HG02678 (cell line): ENCODE measurements around the gene MSN.

ENCODE experiments used
- ATAC-seq: cut with Tn5 transposase; IDR thresholded peaks from one replicate; pipeline ENCODE4 v1.9.1; 2021; ENCODE audit warnings: mild to moderate bottlenecking, moderate library complexity; ENCODE audit not compliant: unreplicated experiment

The MSN gene

GRCh38 chrX:65671966-65672365 is 4.5 kb downstream of the MSN start:
- no peak for ATAC-seq

GRCh38 chrX:65673857-65674203 is 6.4 kb downstream of the MSN start:
- no peak for ATAC-seq

- no peak for ATAC-seq
These were observed 6.9 kb downstream of the MSN start for GRCh38 chrX:65674204-65674893.

- ATAC-seq: no peak
These were observed 10.6 kb downstream of the MSN start for GRCh38 chrX:65677954-65678469.

GRCh38 chrX:65679071-65679540 is 11.7 kb downstream of the MSN start:
- ATAC-seq: no peak

GRCh38 chrX:65681810-65682209 is 14.4 kb downstream of the MSN start:
- no peak for ATAC-seq

GRCh38 chrX:65685112-65685511 is 17.7 kb downstream of the MSN start:
- no peak for ATAC-seq

GRCh38 chrX:65686236-65686635 is 18.8 kb downstream of the MSN start:
- ATAC-seq: no peak

- ATAC-seq: no peak
These were observed 19.9 kb downstream of the MSN start for GRCh38 chrX:65687367-65687766.

- peak; percentile 94 for ATAC-seq
These were observed 21.0 kb downstream of the MSN start for GRCh38 chrX:65688403-65688871.

GRCh38 chrX:65689377-65689776 is 21.9 kb downstream of the MSN start:
- no peak for ATAC-seq

GRCh38 chrX:65690057-65690855 is 22.8 kb downstream of the MSN start:
- ATAC-seq: no peak

GRCh38 chrX:65695849-65696449 is 28.5 kb downstream of the MSN start:
- no peak for ATAC-seq

- no peak for ATAC-seq
These were observed 29.2 kb downstream of the MSN start for GRCh38 chrX:65696613-65697012.

GRCh38 chrX:65697211-65697641 is 29.8 kb downstream of the MSN start:
- no peak for ATAC-seq

GRCh38 chrX:65697915-65698796 is 30.7 kb downstream of the MSN start:
- peak; percentile 69 for ATAC-seq

- ATAC-seq: no peak
These were observed 35.5 kb downstream of the MSN start for GRCh38 chrX:65702956-65703355.

- ATAC-seq: no peak
These were observed 38.0 kb downstream of the MSN start for GRCh38 chrX:65705439-65705838.

GRCh38 chrX:65706041-65706828 is 38.8 kb downstream of the MSN start:
- ATAC-seq: peak; percentile 51

- no peak for ATAC-seq
These were observed 39.7 kb downstream of the MSN start for GRCh38 chrX:65707151-65707550.
